Smooth muscle cell (in vitro differentiated cells): ENCODE measurements around the gene SMTN. TPM values are rescaled to one million over a fixed set of nuclear protein-coding genes. Genes with fewer than 3 reads are reported as not detected.

Experiments used
- DNase-seq: peaks from one replicate; lab custom pipeline; 2025; ENCODE audit not compliant: unreplicated experiment; lab: John Stamatoyannopoulos, UW
- H2AFZ ChIP-seq: fragments of 200-600 bp; sonication (generic); 2 replicates; pipeline ENCODE4 v1.6.0; 2016; ENCODE audit warnings: antibody characterized with exemption, low read depth, mild to moderate bottlenecking
- H3F3A ChIP-seq: fragments of 200-600 bp; sonication (generic); 2 replicates; pipeline ENCODE4 v1.6.0; 2017; ENCODE audit warnings: antibody characterized with exemption, low read depth
- H3K27ac ChIP-seq: fragments of 200-600 bp; sonication (generic); 2 replicates; pipeline ENCODE4 v1.5.1; 2016; ENCODE audit warnings: low read depth, mild to moderate bottlenecking
- H3K27me3 ChIP-seq: fragments of 200-600 bp; sonication (generic); 2 replicates; pipeline ENCODE4 v1.6.1; 2016; ENCODE audit warnings: low read depth, mild to moderate bottlenecking
- H3K36me3 ChIP-seq: fragments of 200-600 bp; sonication (generic); 2 replicates; pipeline ENCODE4 v1.5.1; 2016; ENCODE audit warnings: low read depth
- H3K4me1 ChIP-seq: fragments of 200-600 bp; sonication (generic); 2 replicates; pipeline ENCODE4 v1.5.1; 2016; ENCODE audit warnings: low read depth
- H3K4me2 ChIP-seq: fragments of 200-600 bp; sonication (generic); 2 replicates; pipeline ENCODE4 v1.6.0; 2016; ENCODE audit warnings: mild to moderate bottlenecking
- H3K4me3 ChIP-seq: fragments of 200-600 bp; sonication (generic); 2 replicates; pipeline ENCODE4 v1.5.1; 2016; ENCODE audit warnings: mild to moderate bottlenecking
- H3K79me2 ChIP-seq: fragments of 200-600 bp; sonication (generic); 2 replicates; pipeline ENCODE4 v1.6.0; 2016; ENCODE audit warnings: low read depth, mild to moderate bottlenecking
- H3K9ac ChIP-seq: fragments of 200-600 bp; sonication (generic); 2 replicates; pipeline ENCODE4 v1.6.0; 2016; ENCODE audit warnings: low read depth
- H3K9me3 ChIP-seq: fragments of 200-600 bp; sonication (generic); replicated peaks from 2 replicates; pipeline ENCODE4 v1.5.1; 2016; ENCODE audit warnings: low read depth
- H4K20me1 ChIP-seq: fragments of 200-600 bp; sonication (generic); 2 replicates; pipeline ENCODE4 v1.6.0; 2016; ENCODE audit warnings: low read depth
- WGBS: methylation state at CpG from one replicate; pipeline ENCODE4 v1.1.7; 2016; ENCODE audit warnings: low lambda C conversion rate; 5-methylcytosine and 5-hydroxymethylcytosine counted together
- polyA plus RNA-seq: library from polyadenylated mRNA; unstranded; fragments of >200 nt; fragmentation: Nextera tagmentation; extraction: Ambion mirVana; gene quantifications from 2 replicates; pipeline ENCODE4 v1.2.1, GENCODE V29; 2016
- total RNA-seq: library from RNA; depleted of rRNA; stranded (reverse); fragments of >200 nt; gene quantifications from 2 replicates; pipeline ENCODE4 v1.2.3, GENCODE V29; 2014
- TF ChIP-seq, protein P1 (sequence below): fragments of 200-600 bp; sonication (generic); IDR thresholded peaks from 2 replicates; pipeline ENCODE4 v1.5.1; 2017; ENCODE audit warnings: borderline replicate concordance, mild to moderate bottlenecking, antibody characterized with exemption; ENCODE audit not compliant: insufficient read depth, poor library complexity, severe bottlenecking

Gene SMTN
- total and polyA plus RNA-seq, 2 experiments from 2014 or later = 58.6 to 108 TPM

DNA sequence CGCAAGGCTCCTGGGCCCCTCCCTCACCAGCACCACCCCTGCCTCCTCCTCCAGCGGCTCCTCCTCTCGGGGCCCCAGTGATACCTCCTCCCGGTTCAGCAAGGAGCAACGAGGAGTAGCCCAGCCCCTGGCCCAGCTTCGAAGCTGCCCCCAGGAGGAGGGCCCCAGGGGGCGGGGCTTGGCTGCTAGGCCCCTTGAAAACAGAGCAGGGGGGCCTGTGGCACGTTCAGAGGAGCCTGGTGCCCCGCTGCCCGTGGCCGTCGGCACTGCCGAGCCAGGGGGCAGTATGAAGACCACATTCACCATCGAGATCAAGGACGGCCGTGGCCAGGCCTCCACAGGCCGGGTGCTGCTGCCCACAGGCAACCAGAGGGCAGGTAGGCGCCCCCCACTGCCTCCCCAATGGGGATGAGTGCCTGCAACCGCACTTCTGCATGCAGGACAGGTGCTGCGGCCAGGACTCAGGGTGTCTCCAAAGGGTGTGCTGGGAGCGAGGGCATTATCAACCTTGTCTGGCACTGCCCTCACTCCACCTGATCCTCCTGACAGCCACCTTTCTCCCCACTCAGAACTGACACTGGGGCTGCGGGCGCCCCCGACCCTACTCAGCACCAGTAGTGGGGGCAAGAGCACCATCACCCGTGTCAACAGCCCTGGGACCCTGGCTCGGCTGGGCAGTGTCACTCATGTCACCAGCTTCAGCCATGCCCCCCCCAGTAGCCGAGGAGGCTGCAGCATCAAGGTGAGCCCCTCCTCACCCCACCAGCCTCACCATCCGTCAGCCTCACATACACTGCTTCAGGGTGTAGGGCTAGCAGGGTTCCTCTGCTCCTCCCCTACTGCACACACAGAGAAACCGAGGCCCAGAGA lies 10.2 kb downstream of the SMTN start:
- H2AFZ ChIP-seq = no peak overlapping the region
- H3K9me3 ChIP-seq = no peaks in the 10 kb centered on the region
- no peak for DNase-seq
- H4K20me1 ChIP-seq = peaks cover 77% of the 10 kb centered on the region
- no peaks in the 10 kb centered on the region for H3K27me3 ChIP-seq
- H3K4me1 ChIP-seq = no peaks in the 10 kb centered on the region
- H3K27ac ChIP-seq = no peak overlapping the region
- 89% methylated on average over 28 of the region's 29 CpGs for WGBS
- H3K79me2 ChIP-seq = peaks cover 3% of the 10 kb centered on the region
- no peak overlapping the region for H3K9ac ChIP-seq
- peaks cover 5% of the 10 kb centered on the region for H3K36me3 ChIP-seq
- H3K4me3 ChIP-seq = no peak overlapping the region
- no peak overlapping the region for H3K4me2 ChIP-seq
- no peaks in the 10 kb centered on the region for H3F3A ChIP-seq
- TF ChIP-seq, protein P1, sequence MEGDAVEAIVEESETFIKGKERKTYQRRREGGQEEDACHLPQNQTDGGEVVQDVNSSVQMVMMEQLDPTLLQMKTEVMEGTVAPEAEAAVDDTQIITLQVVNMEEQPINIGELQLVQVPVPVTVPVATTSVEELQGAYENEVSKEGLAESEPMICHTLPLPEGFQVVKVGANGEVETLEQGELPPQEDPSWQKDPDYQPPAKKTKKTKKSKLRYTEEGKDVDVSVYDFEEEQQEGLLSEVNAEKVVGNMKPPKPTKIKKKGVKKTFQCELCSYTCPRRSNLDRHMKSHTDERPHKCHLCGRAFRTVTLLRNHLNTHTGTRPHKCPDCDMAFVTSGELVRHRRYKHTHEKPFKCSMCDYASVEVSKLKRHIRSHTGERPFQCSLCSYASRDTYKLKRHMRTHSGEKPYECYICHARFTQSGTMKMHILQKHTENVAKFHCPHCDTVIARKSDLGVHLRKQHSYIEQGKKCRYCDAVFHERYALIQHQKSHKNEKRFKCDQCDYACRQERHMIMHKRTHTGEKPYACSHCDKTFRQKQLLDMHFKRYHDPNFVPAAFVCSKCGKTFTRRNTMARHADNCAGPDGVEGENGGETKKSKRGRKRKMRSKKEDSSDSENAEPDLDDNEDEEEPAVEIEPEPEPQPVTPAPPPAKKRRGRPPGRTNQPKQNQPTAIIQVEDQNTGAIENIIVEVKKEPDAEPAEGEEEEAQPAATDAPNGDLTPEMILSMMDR = no peak

DNA sequence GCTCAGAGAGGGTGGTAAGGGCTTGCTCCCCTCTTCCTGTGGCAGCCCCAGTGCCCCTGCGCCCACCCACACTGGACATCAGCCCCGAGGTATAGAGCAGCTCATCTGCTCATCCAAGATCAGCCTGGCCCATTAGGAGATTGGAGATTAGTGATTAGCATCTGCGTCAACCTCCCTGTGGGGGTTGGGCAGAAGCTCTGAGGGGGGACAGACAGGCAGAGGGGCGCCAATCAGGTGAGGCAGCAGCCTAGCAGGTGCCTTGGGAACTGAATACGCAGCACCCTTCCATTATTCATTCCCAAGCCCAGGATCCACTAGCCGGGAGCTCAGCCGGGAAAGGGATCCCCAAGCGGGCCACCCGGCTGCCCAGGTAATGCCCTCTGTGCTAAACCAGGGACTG lies 11.0 kb downstream of the SMTN start:
- Histone ChIP-seq H3K36me3 (peaks cover 5% of the 10 kb centered on the region), H3K79me2 (no peaks in the 10 kb centered on the region)

DNA sequence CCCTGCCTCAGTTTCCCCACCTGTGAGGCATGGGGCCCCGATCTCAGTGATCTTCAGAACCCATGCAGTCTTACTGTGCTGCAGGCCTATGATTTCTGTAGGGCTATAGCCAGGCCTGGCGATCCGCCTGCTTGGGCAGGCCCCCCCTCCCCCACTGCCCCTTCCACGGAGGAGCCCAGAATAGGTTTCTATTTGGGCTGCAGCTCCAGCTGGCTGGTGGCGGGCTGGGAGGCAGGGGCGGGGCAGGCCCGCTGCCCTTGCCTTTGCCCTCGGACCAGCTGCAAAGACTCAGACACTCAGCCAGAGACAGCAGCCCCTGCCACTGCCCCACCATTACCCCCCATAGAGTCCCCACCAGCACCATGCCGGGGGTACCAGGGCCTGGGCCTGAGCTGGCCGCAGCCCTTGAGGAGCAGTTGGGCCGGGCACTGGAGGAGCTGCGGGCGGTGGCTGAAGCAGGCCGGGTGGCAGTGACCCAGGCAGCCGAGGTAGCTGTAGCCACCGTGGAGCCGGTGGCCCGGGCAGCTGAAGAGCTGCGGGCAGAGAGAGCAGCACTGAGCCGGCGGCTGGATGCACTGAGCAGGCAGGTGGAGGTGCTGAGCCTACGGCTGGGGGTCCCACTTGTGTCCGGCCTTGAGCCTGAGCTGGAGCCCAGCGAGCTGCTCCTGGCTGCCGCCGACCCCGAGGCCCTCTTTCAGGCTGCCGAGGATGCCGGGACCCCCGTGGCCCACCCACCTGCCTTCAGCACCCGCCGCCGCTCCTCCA lies 12.2 kb downstream of the SMTN start:
- Histone ChIP-seq H3K27me3 (no peaks in the 10 kb centered on the region), H3K9ac (no peak overlapping the region), H4K20me1 (peaks cover 58% of the 10 kb centered on the region), H3K79me2 (no peaks in the 10 kb centered on the region), H2AFZ (no peak overlapping the region), H3F3A (peaks cover 6% of the 10 kb centered on the region), H3K36me3 (peaks cover 5% of the 10 kb centered on the region), H3K4me1 (no peaks in the 10 kb centered on the region), H3K9me3 (no peaks in the 10 kb centered on the region), H3K27ac (no peak overlapping the region), H3K4me2 (no peak overlapping the region), H3K4me3 (no peak overlapping the region)
- TF ChIP-seq, protein P1 = no peak
- no peak for DNase-seq
- WGBS = 96% methylated on average over 33 of the region's 33 CpGs

More for the DNA sequence above, 11.0 kb downstream of the SMTN start:
- peaks cover 69% of the 10 kb centered on the region for H4K20me1 ChIP-seq
- no peak overlapping the region for H2AFZ ChIP-seq
- WGBS = 97% methylated on average over 9 of the region's 9 CpGs
- no peak overlapping the region for H3K9ac ChIP-seq
- H3K4me3 ChIP-seq = no peak overlapping the region
- DNase-seq = no peak
- TF ChIP-seq, protein P1 = no peak
- no peak overlapping the region for H3K27ac ChIP-seq
- H3F3A ChIP-seq = no peaks in the 10 kb centered on the region
- no peaks in the 10 kb centered on the region for H3K4me1 ChIP-seq
- H3K9me3 ChIP-seq = no peaks in the 10 kb centered on the region
- no peak overlapping the region for H3K4me2 ChIP-seq
- no peaks in the 10 kb centered on the region for H3K27me3 ChIP-seq
